Activated CD4-positive, alpha-beta T cell treated with anti-CD3 and anti-CD28 coated beads for 36 hours (primary cell): ENCODE measurements around the gene SAE1. TPM values are rescaled to one million over a fixed set of nuclear protein-coding genes. Genes with fewer than 3 reads are reported as not detected.
A peak's percentile ranks its signal among the peaks of the same experiment; 100 is the strongest.

ENCODE experiments used
- ATAC-seq: fragments of 200-7000 bp; cut with Tn5 transposase; one replicate; pipeline ENCODE4 v1.10.0; 2021; ENCODE audit warnings: mild to moderate bottlenecking, moderate library complexity
- CTCF ChIA-PET: fragments of 350-600 bp; sonication (Branson Sonifier 250); formaldehyde crosslinking; loops from one replicate; lab custom pipeline; 2021; ENCODE audit warnings: antibody characterized with exemption; lab: Charles Lee
- POLR2A ChIA-PET: fragments of 350-600 bp; sonication (Branson Sonifier 250); formaldehyde crosslinking; loops from one replicate; lab custom pipeline; 2021; ENCODE audit warnings: antibody characterized with exemption, inconsistent platforms; lab: Charles Lee
- DNase-seq: peaks from one replicate; pipeline ENCODE4 v3.0.0-alpha.2; 2020
- H3K27ac Mint-ChIP-seq: one replicate; pipeline ENCODE4 v1.8.0; 2021; ENCODE audit warnings: mixed read lengths
- H3K27me3 Mint-ChIP-seq: one replicate; pipeline ENCODE4 v1.8.0; 2021; ENCODE audit warnings: mixed read lengths
- H3K36me3 Mint-ChIP-seq: one replicate; pipeline ENCODE4 v1.8.0; 2021; ENCODE audit warnings: low read depth, mixed read lengths
- H3K4me1 Mint-ChIP-seq: one replicate; pipeline ENCODE4 v1.8.0; 2021; ENCODE audit warnings: mixed read lengths
- H3K4me3 Mint-ChIP-seq: one replicate; pipeline ENCODE4 v1.8.0; 2021; ENCODE audit warnings: mild to moderate bottlenecking, moderate library complexity, mixed read lengths
- H3K9me3 Mint-ChIP-seq: one replicate; pipeline ENCODE4 v1.8.0; 2021; ENCODE audit warnings: low read depth, mixed read lengths
- intact Hi-C, 2 experiments: fragments of 100-400 bp; cut with DNase I in 1 of 2; cut with micrococcal nuclease in 1 of 2; formaldehyde crosslinking; loops; one replicate each; pipeline versions ENCODE4 v1.14.2 to v1.15.1; 2022 to 2024; cut with DNase I, micrococcal nuclease
- microRNA-seq: library from miRNA; unstranded; fragments of <30 nt; microRNA quantifications from one replicate; pipeline ENCODE4 v1.2.0, GENCODE V29; 2021; ENCODE audit warnings: borderline replicate concordance
- total RNA-seq, 2 experiments: library from RNA; stranded (reverse); gene quantifications; one replicate each; pipeline ENCODE4 v1.2.3, GENCODE V29; 2021

The SAE1 gene
- total RNA-seq, 2 experiments from 2014 or later: 143 to 156 TPM

DNA sequence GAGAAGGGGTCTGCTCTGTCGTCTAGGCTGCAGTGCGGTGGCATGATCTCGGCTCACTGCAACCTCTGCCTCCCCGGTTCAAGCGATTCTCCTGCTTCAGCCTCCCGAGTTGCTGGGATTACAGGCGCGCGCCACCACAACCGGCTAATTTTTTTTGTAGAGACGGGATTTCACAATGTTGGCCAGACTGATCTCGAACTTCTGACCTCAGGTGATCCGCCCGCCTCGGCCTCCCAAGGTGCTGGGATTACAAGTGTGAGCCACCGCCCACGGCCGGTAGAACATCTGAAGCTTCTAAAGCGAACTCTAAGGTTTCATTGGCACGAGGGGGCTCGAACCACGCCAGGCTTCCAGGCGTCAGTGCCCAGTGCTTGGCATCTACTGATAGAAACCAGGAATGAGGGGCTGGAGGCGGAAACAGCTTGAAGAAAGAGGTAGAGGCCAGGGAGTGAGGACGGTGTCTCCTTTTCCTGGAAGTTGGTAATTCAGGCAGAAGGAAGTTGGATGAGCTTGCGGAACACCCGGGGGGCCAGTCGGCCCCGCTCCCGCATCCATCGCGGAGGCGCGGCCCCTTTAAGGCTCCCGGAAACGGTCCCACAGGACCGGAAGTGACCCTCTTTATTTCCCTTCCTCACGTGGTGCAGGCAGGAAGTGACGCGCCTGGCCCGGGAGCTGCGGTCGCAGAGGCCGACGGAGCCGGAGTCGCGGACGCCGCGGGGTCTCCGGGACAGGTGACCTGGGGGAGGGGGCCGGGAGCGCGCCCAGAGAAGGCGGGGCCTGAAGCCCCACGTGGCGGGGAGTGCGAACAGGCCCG lies 125.5 kb downstream of the SAE1 start, which contains the start of gene CCDC9:
Gene CCDC9 (plus strand): TSS at position 647 of the 814 bp plus-strand sequence. CDS start 1,876 bp downstream, outside the sequence.
- DNase-seq (peak; percentile 99), ATAC-seq (peak; percentile 57)
- intact Hi-C loops: loop anchor here in 1 of 2 experiments (1.0 to 2.0 kb wide), 14 partner anchors 12 to 1077 kb away; partner anchors contain the start of genes ARHGAP35, BBC3, DACT3 and DHX34
- peaks cover 31% of the 10 kb centered on the region for H3K4me1 Mint-ChIP-seq
- ChIA-PET POLR2A (interaction anchor here (0.5 to 1.9 kb wide), 10 partner anchors 12 to 145 kb away, joined by 3 to 33 read pairs (median 6); partner anchors contain the start of genes INAFM1 and ZC3H4), CTCF (interaction anchor here (0.8 to 2.7 kb wide), 12 partner anchors 10 to 259 kb away, joined by 3 to 29 read pairs (median 4); partner anchors contain the start of genes INAFM1 and NAPA)
- H3K27ac Mint-ChIP-seq: peak within 1 kb of the TSS; percentile 93
- H3K4me3 Mint-ChIP-seq: peak within 1 kb of the TSS; percentile 90
- H3K36me3 Mint-ChIP-seq: peaks cover 32% of the 10 kb centered on the region
- H3K27me3 Mint-ChIP-seq: no peaks in the 10 kb centered on the region
- no peaks in the 10 kb centered on the region for H3K9me3 Mint-ChIP-seq

DNA sequence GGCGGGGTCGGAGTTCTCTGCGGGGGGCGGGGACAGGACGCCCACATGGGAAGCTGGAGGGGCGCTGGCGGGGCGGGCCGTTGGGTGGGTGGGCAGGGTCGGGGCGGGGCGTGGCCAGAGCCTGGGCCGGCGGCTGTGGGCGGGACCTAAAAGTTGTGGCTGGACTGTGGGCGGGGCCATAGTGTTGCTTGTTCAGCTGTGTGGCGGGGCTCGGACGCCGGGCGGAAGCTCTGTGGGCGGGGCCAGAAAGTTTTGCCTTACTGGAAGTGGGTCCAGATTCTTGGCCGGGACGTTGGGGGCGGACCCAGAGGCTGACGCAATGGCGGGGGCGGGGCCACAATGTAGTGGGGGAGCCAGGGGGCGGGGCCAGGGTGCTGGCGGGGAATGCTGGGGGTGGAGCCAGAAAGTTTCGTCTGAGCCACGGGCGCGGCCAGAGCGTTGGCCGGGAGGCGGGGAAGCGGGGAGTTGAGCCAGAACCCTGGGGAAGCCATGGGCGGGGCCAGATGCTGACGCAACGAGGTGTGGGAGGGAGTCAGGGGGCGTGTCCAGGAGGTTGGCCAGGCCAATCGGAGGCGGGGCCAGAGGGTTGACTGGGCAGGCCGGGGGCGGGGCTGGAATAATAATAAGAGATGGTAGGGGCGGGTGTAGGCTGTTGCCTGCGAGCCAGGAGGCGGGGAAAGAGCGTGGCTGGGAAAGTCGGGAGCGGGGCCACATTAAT lies 126.2 kb downstream of the SAE1 start:
- Mint-ChIP-seq H3K4me3 (peak overlapping the region; percentile 90), H3K9me3 (no peaks in the 10 kb centered on the region), H3K27me3 (no peaks in the 10 kb centered on the region), H3K27ac (peak overlapping the region; percentile 93), H3K36me3 (peaks cover 36% of the 10 kb centered on the region), H3K4me1 (peaks cover 31% of the 10 kb centered on the region)
- POLR2A ChIA-PET: interaction anchor here (0.5 to 1.9 kb wide), 10 partner anchors 9 to 176 kb away, joined by 3 to 33 read pairs (median 7); partner anchors contain the start of genes INAFM1 and ZC3H4
- ATAC-seq: peak; percentile 86
- intact Hi-C loops: loop anchor here (1.0 to 2.0 kb wide), 16 partner anchors 13 to 1076 kb away; partner anchors contain the start of genes INAFM1 (in 2 of the 2), ARHGAP35 (in 1 of the 2), BBC3 (in 1 of the 2) and DACT3 (in 1 of the 2)
- CTCF ChIA-PET: interaction anchor here (0.6 to 2.7 kb wide), 14 partner anchors 10 to 626 kb away, joined by 3 to 29 read pairs (median 4); partner anchors contain the start of genes INAFM1 and NAPA
- DNase-seq: peak; percentile 100

DNA sequence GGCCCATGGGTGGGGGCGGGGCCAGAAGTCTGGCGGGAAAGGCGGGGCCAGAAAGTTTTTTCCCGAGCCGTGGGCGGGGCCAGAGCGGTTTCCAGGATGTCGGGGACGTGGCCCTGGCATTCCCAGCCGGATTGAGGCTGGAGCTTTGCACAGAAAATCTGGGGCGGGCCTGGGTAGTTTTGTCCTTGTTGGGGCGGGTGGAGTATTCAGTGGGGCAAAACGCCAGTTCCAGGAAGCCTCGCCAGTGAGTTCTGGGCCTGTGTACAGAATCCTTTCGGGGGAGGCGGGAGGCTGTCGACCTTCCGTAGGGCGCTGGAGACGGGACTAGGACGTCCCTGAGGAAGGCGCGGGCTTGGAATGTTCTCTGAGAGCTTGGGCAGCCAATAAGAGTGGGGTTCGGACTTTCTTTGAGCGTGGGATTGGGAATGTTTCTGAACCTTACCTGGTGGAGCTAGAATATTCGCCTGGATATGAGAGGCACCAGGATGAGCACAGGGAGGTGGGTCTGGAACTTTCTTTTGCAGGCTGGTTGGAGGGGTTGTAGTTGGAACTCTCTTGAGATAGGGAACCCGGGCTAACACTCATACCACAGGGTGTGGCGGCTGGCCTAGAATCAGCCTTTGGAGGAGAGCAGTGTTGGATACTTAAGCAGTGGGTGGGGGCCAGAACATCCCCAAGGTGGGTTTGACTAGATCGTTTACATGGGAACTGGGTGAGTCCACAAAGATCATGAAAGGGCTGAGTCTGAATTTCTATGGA lies 127.0 kb downstream of the SAE1 start:
- ATAC-seq (peak; percentile 2), DNase-seq (no peak)
- no peaks in the 10 kb centered on the region for H3K9me3 Mint-ChIP-seq
- intact Hi-C loops: loop anchor here (1.0 to 2.0 kb wide), 3 partner anchors 17 to 1075 kb away; partner anchors contain the start of gene INAFM1 (in 2 of the 2)
- H3K36me3 Mint-ChIP-seq: peaks cover 41% of the 10 kb centered on the region
- H3K4me3 Mint-ChIP-seq: peak overlapping the region; percentile 90
- H3K4me1 Mint-ChIP-seq: peaks cover 31% of the 10 kb centered on the region
- CTCF ChIA-PET: interaction anchor here (0.6 to 2.6 kb wide), 6 partner anchors 14 to 627 kb away, joined by 3 to 21 read pairs (median 4); partner anchors contain the start of genes INAFM1 and NAPA
- POLR2A ChIA-PET: interaction anchor here (1.0 to 1.9 kb wide), 4 partner anchors 9 to 144 kb away, joined by 3 to 33 read pairs (median 8); partner anchors contain the start of genes INAFM1 and ZC3H4
- H3K27me3 Mint-ChIP-seq: no peaks in the 10 kb centered on the region
- H3K27ac Mint-ChIP-seq: peak overlapping the region; percentile 93

DNA sequence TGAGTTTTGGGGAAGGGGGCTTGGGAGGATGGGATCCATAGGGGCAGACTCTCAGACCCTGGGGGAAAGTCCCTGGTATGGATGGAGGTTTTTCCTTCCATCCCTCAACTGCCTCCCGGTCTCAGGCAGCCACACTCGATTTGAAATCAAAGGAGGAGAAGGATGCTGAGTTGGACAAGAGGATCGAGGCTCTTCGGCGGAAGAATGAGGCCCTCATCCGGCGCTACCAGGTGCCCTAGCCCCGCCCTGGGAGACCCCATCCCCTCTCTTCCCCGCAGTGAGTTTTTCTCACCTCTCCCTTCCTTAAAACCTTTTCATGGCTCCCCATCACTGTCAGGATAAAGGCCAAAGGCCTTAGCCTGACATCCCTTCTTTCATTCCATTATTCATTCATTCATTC lies 127.8 kb downstream of the SAE1 start:
- Mint-ChIP-seq H3K27ac (peak overlapping the region; percentile 67), H3K9me3 (no peaks in the 10 kb centered on the region), H3K27me3 (no peaks in the 10 kb centered on the region), H3K36me3 (peaks cover 42% of the 10 kb centered on the region), H3K4me1 (peaks cover 31% of the 10 kb centered on the region), H3K4me3 (peak overlapping the region; percentile 90)
- ChIA-PET POLR2A (no interaction called here), CTCF (no interaction called here)
- no peak for ATAC-seq
- intact Hi-C loops: no loop called here
- DNase-seq: no peak

DNA sequence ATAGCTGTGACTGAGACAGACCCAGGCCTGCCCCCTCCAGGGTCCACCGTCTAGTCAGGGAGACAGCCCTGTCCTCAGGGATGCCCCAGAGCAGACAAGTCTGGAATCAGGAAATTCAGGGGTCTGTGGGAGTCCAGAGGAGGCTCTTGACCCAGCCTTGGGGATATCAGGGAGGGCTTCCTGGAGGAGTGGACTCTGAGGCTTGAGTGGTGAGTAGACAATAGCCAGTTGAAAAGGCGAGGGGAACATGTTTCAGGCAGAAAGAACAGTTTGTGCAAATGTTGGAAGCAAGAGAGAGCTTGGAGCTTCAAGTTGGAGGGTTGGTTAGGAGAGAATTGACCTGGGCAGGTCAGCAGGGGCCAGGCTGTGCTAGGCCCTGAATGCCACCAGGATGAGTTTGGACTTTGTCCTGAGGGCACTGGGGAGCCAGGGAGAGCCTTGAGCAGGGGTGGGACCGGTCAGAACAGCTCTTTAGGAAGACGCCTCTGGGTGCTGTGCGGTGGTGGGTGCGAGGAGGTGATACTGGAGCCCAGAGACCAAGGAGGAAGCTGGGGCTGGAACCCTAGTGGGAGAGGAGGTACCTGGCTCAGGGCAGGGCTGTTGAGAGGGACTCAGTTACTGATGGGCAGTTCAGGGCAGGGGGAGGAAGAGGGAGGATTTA lies 128.4 kb downstream of the SAE1 start:
- Mint-ChIP-seq H3K4me1 (peaks cover 31% of the 10 kb centered on the region), H3K27ac (peak overlapping the region; percentile 67), H3K36me3 (peaks cover 42% of the 10 kb centered on the region), H3K9me3 (no peaks in the 10 kb centered on the region), H3K4me3 (no peak overlapping the region), H3K27me3 (no peaks in the 10 kb centered on the region)
- intact Hi-C loops: no loop called here
- ATAC-seq (no peak), DNase-seq (no peak)
- CTCF ChIA-PET: interaction anchor here (0.6 to 2.2 kb wide), 3 partner anchors 12 to 248 kb away, joined by 3 to 7 read pairs (median 5); no protein-coding TSS in a partner anchor
- POLR2A ChIA-PET: no interaction called here

Small RNA genes within 50 kb of the gene (microRNA-seq; reads per million reads assigned to microRNA genes)
- gene MIR3190 (not detected), gene MIR3191 (not detected)

Other genes starting within 250 kb of the SAE1 start
- gene NPAS1, start 111.0 kb upstream of the SAE1 start, total RNA-seq: under 1 TPM in 1 of 2 experiments, not detected in 1; 0.50 TPM
- gene TMEM160, start 82.2 kb upstream of the SAE1 start, total RNA-seq: 10 to 100 TPM; 16.3 to 52.7 TPM
- gene ZC3H4, start 17.1 kb upstream of the SAE1 start, total RNA-seq: 100 to 1,000 TPM in 1 of 2 experiments, 10 to 100 TPM in 1; 88.6 to 128 TPM
- 10 to 100 TPM in 1 of 2 experiments, 1 to 10 TPM in 1; 8.1 to 12.0 TPM for gene BBC3, start 100.4 kb downstream of the SAE1 start, total RNA-seq
- 10 to 100 TPM; 22.4 to 30.6 TPM for gene CCDC9, start 125.7 kb downstream of the SAE1 start, total RNA-seq
- 10 to 100 TPM; 11.7 to 13.2 TPM for gene INAFM1, start 144.1 kb downstream of the SAE1 start, total RNA-seq
- gene C5AR1, start 179.0 kb downstream of the SAE1 start, total RNA-seq: under 1 TPM; 0.41 to 0.79 TPM
- gene C5AR2, start 201.3 kb downstream of the SAE1 start, total RNA-seq: not detected
- 10 to 100 TPM; 15.4 to 17.9 TPM for gene DHX34, start 218.5 kb downstream of the SAE1 start, total RNA-seq